Measurements from ENCODE around the gene GPC6. TPM values are rescaled to one million over a fixed set of nuclear protein-coding genes. Genes with fewer than 3 reads are reported as not detected.

GPC6 gene
- total RNA-seq, 1 experiment from 2014 or later, result not detected

- Histone ChIP-seq H3K4me3 (no peak overlapping the region), H3K9me2 (ENCODE audit: insufficient read depth) (no peaks in the 10 kb centered on the region), H2AFZ (no peak overlapping the region), H3F3A (ENCODE audit: insufficient read depth, low read depth) (no peaks in the 10 kb centered on the region), H3K27ac (no peak overlapping the region), H3K79me2 (ENCODE audit: low read depth) (no peaks in the 10 kb centered on the region), H3K9me3 (ENCODE audit: insufficient read depth, low read depth) (no peaks in the 10 kb centered on the region), H3K27me3 (ENCODE audit: insufficient read depth, low read depth) (no peaks in the 10 kb centered on the region), H3K4me2 (no peak overlapping the region), H4K20me1 (ENCODE audit: insufficient read depth) (no peaks in the 10 kb centered on the region), H3K36me3 (ENCODE audit: low read depth) (no peaks in the 10 kb centered on the region), H3K4me1 (replicated peaks; ENCODE audit: insufficient read depth) (no peaks in the 10 kb centered on the region)
- TF ChIP-seq CTCF (conservative IDR thresholded peaks at IDR 0.05), result no peak
- TF ChIP-seq EZH2 (IDR thresholded peaks at IDR 0.05; ENCODE audit: low read depth), result no peak
- no TSS peak for BruUV-seq (replicated peaks)
- ChIA-PET POLR2A (ENCODE audit: unreplicated experiment) (no interaction called here), CTCF (no interaction called here)
- intact Hi-C loops (cut with micrococcal nuclease; ENCODE audit: unreplicated experiment), result no loop called here
- no peak for DNase-seq
These were observed 837.2 kb downstream of the GPC6 start for GRCh38 chr13:94063848-94064247.

GRCh38 chr13:94065741-94066140, 839.1 kb downstream of the GPC6 start:
- no peaks in the 10 kb centered on the region for H3K27me3 ChIP-seq (ENCODE audit: insufficient read depth, low read depth)
- ChIA-PET CTCF (no interaction called here), POLR2A (ENCODE audit: unreplicated experiment) (no interaction called here)
- DNase-seq, result no peak
- no peak overlapping the region for H3K27ac ChIP-seq
- no peak for TF ChIP-seq CTCF (conservative IDR thresholded peaks at IDR 0.05)
- no peak for TF ChIP-seq EZH2 (IDR thresholded peaks at IDR 0.05; ENCODE audit: low read depth)
- H3F3A ChIP-seq (ENCODE audit: insufficient read depth, low read depth), result no peaks in the 10 kb centered on the region
- intact Hi-C loops (cut with micrococcal nuclease; ENCODE audit: unreplicated experiment), result no loop called here
- no peaks in the 10 kb centered on the region for H3K9me2 ChIP-seq (ENCODE audit: insufficient read depth)
- no peaks in the 10 kb centered on the region for H4K20me1 ChIP-seq (ENCODE audit: insufficient read depth)
- no peaks in the 10 kb centered on the region for H3K36me3 ChIP-seq (ENCODE audit: low read depth)
- H3K9me3 ChIP-seq (ENCODE audit: insufficient read depth, low read depth), result no peaks in the 10 kb centered on the region
- no peaks in the 10 kb centered on the region for H3K79me2 ChIP-seq (ENCODE audit: low read depth)
- no peaks in the 10 kb centered on the region for H3K4me1 ChIP-seq (replicated peaks; ENCODE audit: insufficient read depth)
- H2AFZ ChIP-seq, result no peak overlapping the region
- no peak overlapping the region for H3K4me3 ChIP-seq
- H3K4me2 ChIP-seq, result no peak overlapping the region
- BruUV-seq (replicated peaks), result no TSS peak

- no peak overlapping the region for H3K4me2 ChIP-seq
- DNase-seq, result no peak
- H3K79me2 ChIP-seq (ENCODE audit: low read depth), result no peaks in the 10 kb centered on the region
- no peaks in the 10 kb centered on the region for H3F3A ChIP-seq (ENCODE audit: insufficient read depth, low read depth)
- H4K20me1 ChIP-seq (ENCODE audit: insufficient read depth), result no peaks in the 10 kb centered on the region
- H3K27me3 ChIP-seq (ENCODE audit: insufficient read depth, low read depth), result no peaks in the 10 kb centered on the region
- H3K4me1 ChIP-seq (replicated peaks; ENCODE audit: insufficient read depth), result no peaks in the 10 kb centered on the region
- BruUV-seq (replicated peaks), result no TSS peak
- CTCF ChIA-PET, result no interaction called here
- H3K9me3 ChIP-seq (ENCODE audit: insufficient read depth, low read depth), result no peaks in the 10 kb centered on the region
- TF ChIP-seq EZH2 (IDR thresholded peaks at IDR 0.05; ENCODE audit: low read depth) (no peak), CTCF (conservative IDR thresholded peaks at IDR 0.05) (no peak)
- no peak overlapping the region for H3K4me3 ChIP-seq
- no peak overlapping the region for H2AFZ ChIP-seq
- no peaks in the 10 kb centered on the region for H3K9me2 ChIP-seq (ENCODE audit: insufficient read depth)
- POLR2A ChIA-PET (ENCODE audit: unreplicated experiment), result no interaction called here
- no peaks in the 10 kb centered on the region for H3K36me3 ChIP-seq (ENCODE audit: low read depth)
- H3K27ac ChIP-seq, result no peak overlapping the region
- intact Hi-C loops (cut with micrococcal nuclease; ENCODE audit: unreplicated experiment), result no loop called here
These were observed 846.6 kb downstream of the GPC6 start for GRCh38 chr13:94073007-94073744.
